Measurements from ENCODE around the gene SLC4A11.
"Not testable (repeated sequence)": the region's sequence is repeated elsewhere in the genome, so short reads cannot be mapped to it uniquely, and the experiment has no call there.

SLC4A11 gene

GRCh38 chr20:3192226-3193015 is 46.6 kb downstream of the SLC4A11 start:
- no peak for TF ChIP-seq CTCF (IDR thresholded peaks at IDR 0.05; ENCODE audit: borderline replicate concordance, control extremely low read depth, extremely low read depth, insufficient read depth, missing control alignments)
- no peak for DNase-seq (ENCODE audit: low spot score)
- in situ Hi-C loops (cut with MboI; ENCODE audit: low sequenced_read_pairs, unreplicated experiment): no loop called here

- TF ChIP-seq CTCF (IDR thresholded peaks at IDR 0.05; ENCODE audit: borderline replicate concordance, control extremely low read depth, extremely low read depth, insufficient read depth, missing control alignments): no peak
- in situ Hi-C loops (cut with MboI; ENCODE audit: low sequenced_read_pairs, unreplicated experiment): no loop called here
- no peak for DNase-seq (ENCODE audit: low spot score)
Measured at GRCh38 chr20:3190681-3191111, 48.3 kb downstream of the SLC4A11 start.

GRCh38 chr20:3189561-3190131 is 49.3 kb downstream of the SLC4A11 start:
- TF ChIP-seq CTCF (IDR thresholded peaks at IDR 0.05; ENCODE audit: borderline replicate concordance, control extremely low read depth, extremely low read depth, insufficient read depth, missing control alignments): no peak
- in situ Hi-C loops (cut with MboI; ENCODE audit: low sequenced_read_pairs, unreplicated experiment): no loop called here
- DNase-seq (ENCODE audit: low spot score): no peak

GRCh38 chr20:3188823-3189413 is 50.1 kb downstream of the SLC4A11 start:
- no peak for TF ChIP-seq CTCF (IDR thresholded peaks at IDR 0.05; ENCODE audit: borderline replicate concordance, control extremely low read depth, extremely low read depth, insufficient read depth, missing control alignments)
- in situ Hi-C loops (cut with MboI; ENCODE audit: low sequenced_read_pairs, unreplicated experiment): no loop called here
- DNase-seq (ENCODE audit: low spot score): no peak

- DNase-seq (ENCODE audit: low spot score); in situ Hi-C loops (cut with MboI; ENCODE audit: low sequenced_read_pairs, unreplicated experiment): not testable (repeated sequence)
Measured at GRCh38 chr20:3187861-3188260, 51.1 kb downstream of the SLC4A11 start.

- TF ChIP-seq CTCF (IDR thresholded peaks at IDR 0.05; ENCODE audit: borderline replicate concordance, control extremely low read depth, extremely low read depth, insufficient read depth, missing control alignments): no peak
- DNase-seq (ENCODE audit: low spot score): no peak
Measured at GRCh38 chr20:3183896-3184612, 54.9 kb downstream of the SLC4A11 start.

GRCh38 chr20:3182429-3182828 is 56.6 kb downstream of the SLC4A11 start:
- DNase-seq (ENCODE audit: low spot score); in situ Hi-C loops (cut with MboI; ENCODE audit: low sequenced_read_pairs, unreplicated experiment): not testable (repeated sequence)

More at GRCh38 chr20:3183896-3184612, 54.9 kb downstream of the SLC4A11 start:
- in situ Hi-C loops (cut with MboI; ENCODE audit: low sequenced_read_pairs, unreplicated experiment): no loop called here
